Kidney (tissue), 14 donors: Measurements from ENCODE around the gene NPPC. TPM values are rescaled to one million over a fixed set of nuclear protein-coding genes. Genes with fewer than 3 reads are reported as not detected.

Source experiments
- DNase-seq, 5 donors: peaks; one replicate each; pipeline ENCODE4 v3.0.0-alpha.2; 2013 to 2020
- FAIRE-seq: peaks from 2 replicates; lab custom pipeline; 2012; peaks lifted over from hg19 to GRCh38; lab: Jason Lieb, UNC
- H3K27ac ChIP-seq, 2 donors: one replicate each; pipeline ENCODE4 v1.7.0; 2013; ENCODE audit warnings: low read depth in 2 of 2, low read length in 2 of 2, inconsistent platforms in 1 of 2
- H3K27me3 ChIP-seq: one replicate; pipeline ENCODE4 v1.7.1; 2013; ENCODE audit warnings: low read length, inconsistent platforms; ENCODE audit not compliant: control insufficient read depth, insufficient read depth
- H3K36me3 ChIP-seq, 3 donors: one replicate each; pipeline versions ENCODE4 v1.7.0 to v1.7.1; 2013; ENCODE audit warnings: low read length in 3 of 3, control low read depth in 1 of 3, inconsistent platforms in 1 of 3; ENCODE audit not compliant: insufficient read depth in 3 of 3, control insufficient read depth in 2 of 3
- H3K4me1 ChIP-seq, 3 donors: one replicate each; pipeline versions ENCODE4 v1.7.0 to v1.7.1; 2013; ENCODE audit warnings: low read length in 3 of 3, inconsistent platforms in 1 of 3, low read depth in 1 of 3; ENCODE audit not compliant: control insufficient read depth in 2 of 3, insufficient read depth in 2 of 3
- H3K4me3 ChIP-seq, 3 donors: one replicate each; pipeline versions ENCODE4 v1.7.0 to v1.8.1; 2013; ENCODE audit warnings: low read length in 3 of 3, control low read depth in 1 of 3, inconsistent platforms in 1 of 3
- H3K9ac ChIP-seq, 3 donors: one replicate each; pipeline versions ENCODE4 v1.7.0 to v1.7.1; 2013; ENCODE audit warnings: low read length in 3 of 3, control low read depth in 1 of 3, inconsistent platforms in 1 of 3
- H3K9me3 ChIP-seq, 3 donors: one replicate each; pipeline versions ENCODE4 v1.7.0 to v1.7.1; 2013; ENCODE audit warnings: low read length in 3 of 3, control low read depth in 1 of 3, inconsistent platforms in 1 of 3; ENCODE audit not compliant: control insufficient read depth in 2 of 3, insufficient read depth in 1 of 3
- intact Hi-C: fragments of 100-400 bp; cut with DNase I; formaldehyde crosslinking; loops from one replicate; pipeline ENCODE4 v1.11.1; 2022
- polyA plus RNA-seq: library from polyadenylated mRNA; stranded (reverse); fragments of 350-450 nt; fragmentation: Illumina TruSeq; extraction: RNeasy Lipid Tissue Mini Kit (QIAGEN cat#74804); gene quantifications from one replicate; pipeline ENCODE4 v1.2.3, GENCODE V29; 2014; ENCODE audit warnings: low read depth, low replicate concordance; ENCODE audit not compliant: insufficient read depth
- total RNA-seq: library from RNA; stranded (reverse); fragmentation: NEBNext Ultra II Directional; extraction: Animal tissue kit (Norgen Biotek cat#: 25700); gene quantifications from one replicate; pipeline ENCODE4 v1.2.1, GENCODE V29; 2021
- TF ChIP-seq, protein P1 (sequence below): IDR thresholded peaks from 3 replicates; pipeline ENCODE4 v1.5.1; 2012; ENCODE audit warnings: mild to moderate bottlenecking, moderate library complexity, borderline replicate concordance; ENCODE audit not compliant: insufficient read depth; ENCODE audit errors: extremely low read depth
- donor health status: control.
- donor health status: control.
- donor health status: control.
- donor health status: control.
- donor health status: control.
- donor health status: DM: yes; HTN: yes; CAD: no.
- donor health status: Normal renal cell carcinoma (clear cell type).

NPPC gene
- total and polyA plus RNA-seq, 2 donors from 2014 or later: not detected

DNA sequence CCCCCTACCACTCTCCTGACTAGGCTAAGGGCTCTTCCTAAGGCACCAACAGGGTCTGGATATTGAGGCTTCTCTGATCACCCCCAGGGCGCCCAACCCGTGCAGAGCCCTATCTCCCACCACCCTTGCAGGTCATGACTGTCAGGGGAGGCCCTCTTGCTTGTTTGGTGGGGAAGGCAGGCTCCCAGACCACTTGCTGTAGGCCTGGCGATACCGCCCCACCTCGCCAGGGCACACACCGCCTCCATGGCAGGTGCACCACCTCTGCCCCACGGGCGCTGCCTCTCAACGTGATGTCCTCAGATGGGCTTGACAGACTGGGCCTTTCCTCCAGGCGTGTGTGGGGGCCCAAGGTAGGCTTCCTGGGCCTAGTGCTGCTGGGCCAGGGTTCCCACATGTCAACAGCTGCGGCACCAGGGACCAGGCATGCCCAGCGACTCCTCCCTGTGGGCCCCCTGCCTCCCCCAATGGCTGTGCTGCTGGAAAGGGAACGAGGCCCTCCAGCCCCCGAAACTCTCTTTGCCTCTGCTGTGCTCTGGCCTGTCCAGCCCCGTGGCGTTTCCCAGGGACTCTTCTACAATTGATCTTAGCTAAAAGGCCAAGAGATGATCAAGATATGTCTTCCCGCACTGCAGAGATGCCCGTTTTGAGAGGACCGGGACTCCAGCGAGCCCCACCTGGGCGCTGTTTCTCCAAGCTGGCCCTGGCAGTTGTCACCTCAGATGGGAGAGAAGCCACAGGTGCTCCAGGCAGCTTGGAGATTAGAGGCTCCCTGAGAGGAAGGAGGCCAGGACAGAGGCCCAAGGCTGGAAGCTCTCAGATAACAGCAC, 7.5 kb downstream of the NPPC start:
- intact Hi-C loops: loop anchor here (10.0 kb wide), 1 partner anchor 516 kb away; no protein-coding TSS in a partner anchor
- FAIRE-seq: no peak

GRCh38 chr2:231917280-231918066, 8.7 kb downstream of the NPPC start:
- H3K4me3 ChIP-seq: no peak overlapping the region
- intact Hi-C loops: loop anchor here (10.0 kb wide), 1 partner anchor 517 kb away; no protein-coding TSS in a partner anchor
- no peak for FAIRE-seq
- TF ChIP-seq, protein P1, sequence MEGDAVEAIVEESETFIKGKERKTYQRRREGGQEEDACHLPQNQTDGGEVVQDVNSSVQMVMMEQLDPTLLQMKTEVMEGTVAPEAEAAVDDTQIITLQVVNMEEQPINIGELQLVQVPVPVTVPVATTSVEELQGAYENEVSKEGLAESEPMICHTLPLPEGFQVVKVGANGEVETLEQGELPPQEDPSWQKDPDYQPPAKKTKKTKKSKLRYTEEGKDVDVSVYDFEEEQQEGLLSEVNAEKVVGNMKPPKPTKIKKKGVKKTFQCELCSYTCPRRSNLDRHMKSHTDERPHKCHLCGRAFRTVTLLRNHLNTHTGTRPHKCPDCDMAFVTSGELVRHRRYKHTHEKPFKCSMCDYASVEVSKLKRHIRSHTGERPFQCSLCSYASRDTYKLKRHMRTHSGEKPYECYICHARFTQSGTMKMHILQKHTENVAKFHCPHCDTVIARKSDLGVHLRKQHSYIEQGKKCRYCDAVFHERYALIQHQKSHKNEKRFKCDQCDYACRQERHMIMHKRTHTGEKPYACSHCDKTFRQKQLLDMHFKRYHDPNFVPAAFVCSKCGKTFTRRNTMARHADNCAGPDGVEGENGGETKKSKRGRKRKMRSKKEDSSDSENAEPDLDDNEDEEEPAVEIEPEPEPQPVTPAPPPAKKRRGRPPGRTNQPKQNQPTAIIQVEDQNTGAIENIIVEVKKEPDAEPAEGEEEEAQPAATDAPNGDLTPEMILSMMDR: no peak
- peak in 1 of 5 donors; percentile 54 for DNase-seq
- H3K9ac ChIP-seq: no peak overlapping the region
- H3K27ac ChIP-seq: no peak overlapping the region
- no peaks in the 10 kb centered on the region for H3K4me1 ChIP-seq
- no peaks in the 10 kb centered on the region for H3K36me3 ChIP-seq
- H3K9me3 ChIP-seq: no peaks in the 10 kb centered on the region
- no peaks in the 10 kb centered on the region for H3K27me3 ChIP-seq

More for the DNA sequence above, 7.5 kb downstream of the NPPC start:
- H3K9me3 ChIP-seq: no peaks in the 10 kb centered on the region
- H3K9ac ChIP-seq: no peak overlapping the region
- peaks cover 3% of the 10 kb centered on the region for H3K27me3 ChIP-seq
- no peaks in the 10 kb centered on the region for H3K36me3 ChIP-seq
- no peak overlapping the region for H3K27ac ChIP-seq
- no peak overlapping the region for H3K4me3 ChIP-seq
- no peaks in the 10 kb centered on the region for H3K4me1 ChIP-seq
- TF ChIP-seq, protein P1: no peak
- DNase-seq: peak in 2 of 5 donors; percentile 22 to 47

DNA sequence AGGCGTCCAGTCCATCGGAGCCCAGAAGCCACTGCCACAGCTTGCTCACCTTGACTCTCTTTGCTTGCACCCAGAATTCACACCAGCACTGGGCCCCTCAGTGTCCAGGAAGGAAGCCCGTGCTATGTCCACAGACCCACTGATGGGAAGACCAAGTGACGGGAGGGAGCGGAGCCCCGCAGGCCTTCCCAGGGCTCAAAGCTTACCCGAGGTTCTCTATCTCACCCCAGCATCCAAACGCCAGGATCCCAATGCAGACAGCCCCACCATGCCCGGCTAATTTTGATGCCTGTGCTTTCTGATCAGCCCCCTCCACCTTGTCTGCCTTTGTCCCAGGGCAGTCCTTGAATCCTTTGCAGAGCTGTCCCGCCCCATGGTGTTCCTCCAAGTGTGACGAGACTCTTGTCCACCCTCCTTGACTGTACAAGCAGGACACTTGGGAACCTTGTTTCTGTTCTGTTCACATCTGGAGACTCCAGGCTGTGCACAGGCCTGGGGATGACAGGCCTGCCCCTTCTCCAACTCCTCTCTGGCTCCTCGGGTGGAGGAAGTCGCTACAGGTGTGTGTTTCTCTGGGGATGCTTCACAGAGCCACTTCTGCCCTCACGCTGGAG, 12.0 kb downstream of the NPPC start:
- peak in 1 of 5 donors; percentile 55 for DNase-seq
- no peak for FAIRE-seq
- Histone ChIP-seq H3K4me3 (no peak overlapping the region), H3K9ac (no peak overlapping the region), H3K36me3 (no peaks in the 10 kb centered on the region), H3K27ac (no peak overlapping the region), H3K27me3 (no peaks in the 10 kb centered on the region), H3K4me1 (no peaks in the 10 kb centered on the region), H3K9me3 (no peaks in the 10 kb centered on the region)
- intact Hi-C loops: loop anchor here (10.0 kb wide), 1 partner anchor 521 kb away; no protein-coding TSS in a partner anchor
- TF ChIP-seq, protein P1: no peak
